BE2C (cell line): ENCODE measurements around the gene RASAL2.

Experiments used
- DNase-seq: peaks from one replicate; pipeline ENCODE4 v3.0.0-alpha.2; 2020
- H3K27me3 ChIP-seq: fragments of 250-450 bp; sonication (Bioruptor Pico); 2 replicates; pipeline ENCODE4 v1.5.1; 2020; ENCODE audit warnings: mild to moderate bottlenecking
- H3K36me3 ChIP-seq: fragments of 250-450 bp; sonication (Bioruptor Pico); 2 replicates; pipeline ENCODE4 v1.5.1; 2020; ENCODE audit warnings: mild to moderate bottlenecking
- H3K4me1 ChIP-seq: fragments of 250-450 bp; sonication (Bioruptor Pico); 2 replicates; pipeline ENCODE4 v1.5.1; 2020
- H3K4me3 ChIP-seq: 2 replicates; pipeline ENCODE4 v1.5.1; 2011; ENCODE audit warnings: low read depth, low read length
- H3K9me3 ChIP-seq: fragments of 250-450 bp; sonication (Bioruptor Pico); 2 replicates; pipeline ENCODE4 v1.5.1; 2020
- TF ChIP-seq, protein P1 (sequence below): IDR thresholded peaks from 2 replicates; pipeline ENCODE4 v1.5.1; 2012; ENCODE audit warnings: mild to moderate bottlenecking, low read depth, low read length

RASAL2 gene

DNA sequence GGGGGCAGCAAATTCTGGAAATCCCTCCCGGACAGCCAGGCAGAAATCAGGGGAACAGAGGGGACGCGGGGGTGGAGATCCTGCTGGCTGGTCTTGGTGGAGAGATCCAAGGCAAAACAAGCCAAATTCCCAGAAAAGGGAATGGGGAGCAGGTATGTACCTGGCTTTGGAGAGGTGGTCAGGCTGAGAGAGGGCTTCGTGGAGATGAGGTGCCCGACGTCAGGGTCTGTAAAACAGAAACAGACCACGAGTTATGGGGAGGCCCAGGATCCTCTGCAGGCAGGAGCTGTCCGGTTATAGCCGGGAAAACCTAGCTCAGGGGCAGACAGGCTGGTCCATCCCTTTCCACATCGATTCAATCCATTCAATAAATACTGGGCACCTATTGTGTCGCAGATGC lies 398.4 kb downstream of the RASAL2 start:
- no peaks in the 10 kb centered on the region for H3K36me3 ChIP-seq
- TF ChIP-seq, protein P1, sequence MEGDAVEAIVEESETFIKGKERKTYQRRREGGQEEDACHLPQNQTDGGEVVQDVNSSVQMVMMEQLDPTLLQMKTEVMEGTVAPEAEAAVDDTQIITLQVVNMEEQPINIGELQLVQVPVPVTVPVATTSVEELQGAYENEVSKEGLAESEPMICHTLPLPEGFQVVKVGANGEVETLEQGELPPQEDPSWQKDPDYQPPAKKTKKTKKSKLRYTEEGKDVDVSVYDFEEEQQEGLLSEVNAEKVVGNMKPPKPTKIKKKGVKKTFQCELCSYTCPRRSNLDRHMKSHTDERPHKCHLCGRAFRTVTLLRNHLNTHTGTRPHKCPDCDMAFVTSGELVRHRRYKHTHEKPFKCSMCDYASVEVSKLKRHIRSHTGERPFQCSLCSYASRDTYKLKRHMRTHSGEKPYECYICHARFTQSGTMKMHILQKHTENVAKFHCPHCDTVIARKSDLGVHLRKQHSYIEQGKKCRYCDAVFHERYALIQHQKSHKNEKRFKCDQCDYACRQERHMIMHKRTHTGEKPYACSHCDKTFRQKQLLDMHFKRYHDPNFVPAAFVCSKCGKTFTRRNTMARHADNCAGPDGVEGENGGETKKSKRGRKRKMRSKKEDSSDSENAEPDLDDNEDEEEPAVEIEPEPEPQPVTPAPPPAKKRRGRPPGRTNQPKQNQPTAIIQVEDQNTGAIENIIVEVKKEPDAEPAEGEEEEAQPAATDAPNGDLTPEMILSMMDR: no peak
- no peaks in the 10 kb centered on the region for H3K9me3 ChIP-seq
- H3K4me3 ChIP-seq: no peak overlapping the region
- H3K4me1 ChIP-seq: no peaks in the 10 kb centered on the region
- H3K27me3 ChIP-seq: no peaks in the 10 kb centered on the region
- no peak for DNase-seq

DNA sequence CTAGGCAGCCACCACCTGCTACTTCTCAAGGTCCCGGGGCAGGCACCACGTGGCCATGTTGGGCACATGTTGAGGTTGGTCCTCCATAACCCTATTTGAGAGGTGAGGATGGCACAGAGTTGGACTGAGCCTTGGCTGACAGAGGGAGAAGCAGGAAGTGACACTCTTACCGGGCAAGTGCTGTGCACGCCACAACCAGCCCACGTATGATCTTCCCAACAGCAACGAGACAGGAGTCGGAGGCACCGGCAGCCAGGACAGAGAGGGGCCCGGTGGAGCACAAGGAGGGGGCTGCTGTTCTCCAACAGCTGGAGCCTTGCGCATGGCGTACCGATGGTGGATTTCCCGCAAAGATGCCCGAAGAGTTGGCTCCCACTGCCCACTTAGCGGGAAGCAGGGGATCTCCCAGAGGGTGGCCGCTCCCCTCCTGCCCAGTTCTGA lies 399.4 kb downstream of the RASAL2 start:
- no peaks in the 10 kb centered on the region for H3K36me3 ChIP-seq
- no peak for DNase-seq
- no peaks in the 10 kb centered on the region for H3K27me3 ChIP-seq
- H3K4me1 ChIP-seq: no peaks in the 10 kb centered on the region
- TF ChIP-seq, protein P1: no peak
- H3K9me3 ChIP-seq: no peaks in the 10 kb centered on the region
- no peak overlapping the region for H3K4me3 ChIP-seq

DNA sequence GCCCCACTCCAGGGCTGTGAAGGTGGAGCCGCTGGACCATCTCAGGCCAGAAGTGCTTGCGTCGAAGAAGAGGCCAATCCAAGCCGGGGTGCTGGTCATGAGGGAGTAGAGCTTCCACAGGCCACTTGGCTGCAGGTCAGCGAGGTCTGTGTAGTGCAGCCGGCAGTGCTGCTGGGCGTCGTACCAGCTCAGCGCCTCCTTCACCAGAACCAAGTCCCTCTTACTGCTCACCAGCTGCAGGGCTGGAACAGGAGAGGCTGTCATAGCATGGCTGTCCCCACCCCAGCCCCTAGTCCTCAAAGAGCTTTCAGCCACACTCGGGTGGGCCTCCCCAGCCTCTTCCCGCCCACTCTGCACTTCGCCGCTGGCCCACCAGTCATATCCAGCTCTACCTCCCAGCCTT lies 400.7 kb downstream of the RASAL2 start:
- H3K9me3 ChIP-seq: no peaks in the 10 kb centered on the region
- H3K36me3 ChIP-seq: no peaks in the 10 kb centered on the region
- no peaks in the 10 kb centered on the region for H3K27me3 ChIP-seq
- no peak for DNase-seq
- H3K4me3 ChIP-seq: no peak overlapping the region
- H3K4me1 ChIP-seq: no peaks in the 10 kb centered on the region
- TF ChIP-seq, protein P1: no peak

DNA sequence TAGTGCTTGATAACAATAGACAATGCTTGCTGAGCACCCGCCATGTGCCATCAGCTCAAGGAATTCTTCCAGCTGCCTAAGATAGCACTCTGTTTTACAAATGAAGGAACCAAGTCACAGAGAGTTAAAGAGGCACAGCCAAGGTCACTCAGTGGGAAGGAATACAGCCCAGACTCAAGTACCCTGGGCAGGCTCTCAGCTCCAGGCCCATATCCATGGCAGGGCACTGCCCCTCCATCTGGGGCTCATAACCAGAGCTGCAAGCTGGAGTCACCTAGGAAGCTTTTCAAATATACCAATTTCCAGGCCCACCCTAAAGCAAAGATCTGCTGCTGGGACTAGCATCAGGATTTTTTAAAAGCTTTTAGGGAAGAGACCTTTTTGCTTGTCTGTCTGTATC lies 401.3 kb downstream of the RASAL2 start:
- no peaks in the 10 kb centered on the region for H3K36me3 ChIP-seq
- TF ChIP-seq, protein P1: no peak
- H3K4me1 ChIP-seq: no peaks in the 10 kb centered on the region
- no peaks in the 10 kb centered on the region for H3K9me3 ChIP-seq
- H3K4me3 ChIP-seq: no peak overlapping the region
- no peaks in the 10 kb centered on the region for H3K27me3 ChIP-seq
- DNase-seq: no peak

DNA sequence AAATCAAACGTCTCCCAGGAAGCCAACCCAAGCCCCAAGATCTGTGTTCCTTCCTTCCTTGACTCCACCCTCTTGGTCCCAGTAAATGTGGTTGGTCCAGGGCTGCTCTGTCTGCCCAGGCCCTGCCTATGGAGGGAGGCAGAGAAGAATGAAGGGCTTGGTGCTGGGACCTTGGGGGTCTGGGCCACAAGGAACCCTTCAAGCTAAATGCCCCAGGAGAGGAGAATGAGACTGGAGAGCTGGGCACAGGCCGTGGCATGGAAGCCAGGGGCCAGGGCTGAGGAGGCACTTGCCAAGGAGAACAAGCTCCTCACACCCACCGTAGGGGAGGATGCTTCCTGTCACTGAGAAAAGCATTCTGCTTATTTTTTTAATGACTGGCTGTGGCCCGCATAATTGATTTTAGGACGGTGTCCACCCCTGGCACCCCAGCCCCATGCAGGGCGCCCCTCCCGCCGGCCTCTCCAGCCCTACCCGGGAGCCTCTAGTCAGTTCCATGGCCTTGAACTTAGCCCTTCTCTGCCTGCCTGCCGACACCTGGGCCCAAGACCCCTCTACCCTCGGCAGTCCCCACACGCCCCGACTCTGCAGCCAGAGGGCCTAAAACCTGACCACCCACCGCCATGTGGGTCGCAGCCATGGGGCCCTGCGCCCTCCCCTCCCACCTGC lies 402.0 kb downstream of the RASAL2 start:
- H3K4me1 ChIP-seq: no peaks in the 10 kb centered on the region
- H3K36me3 ChIP-seq: no peaks in the 10 kb centered on the region
- no peak for DNase-seq
- no peaks in the 10 kb centered on the region for H3K9me3 ChIP-seq
- TF ChIP-seq, protein P1: no peak
- no peak overlapping the region for H3K4me3 ChIP-seq
- H3K27me3 ChIP-seq: no peaks in the 10 kb centered on the region

DNA sequence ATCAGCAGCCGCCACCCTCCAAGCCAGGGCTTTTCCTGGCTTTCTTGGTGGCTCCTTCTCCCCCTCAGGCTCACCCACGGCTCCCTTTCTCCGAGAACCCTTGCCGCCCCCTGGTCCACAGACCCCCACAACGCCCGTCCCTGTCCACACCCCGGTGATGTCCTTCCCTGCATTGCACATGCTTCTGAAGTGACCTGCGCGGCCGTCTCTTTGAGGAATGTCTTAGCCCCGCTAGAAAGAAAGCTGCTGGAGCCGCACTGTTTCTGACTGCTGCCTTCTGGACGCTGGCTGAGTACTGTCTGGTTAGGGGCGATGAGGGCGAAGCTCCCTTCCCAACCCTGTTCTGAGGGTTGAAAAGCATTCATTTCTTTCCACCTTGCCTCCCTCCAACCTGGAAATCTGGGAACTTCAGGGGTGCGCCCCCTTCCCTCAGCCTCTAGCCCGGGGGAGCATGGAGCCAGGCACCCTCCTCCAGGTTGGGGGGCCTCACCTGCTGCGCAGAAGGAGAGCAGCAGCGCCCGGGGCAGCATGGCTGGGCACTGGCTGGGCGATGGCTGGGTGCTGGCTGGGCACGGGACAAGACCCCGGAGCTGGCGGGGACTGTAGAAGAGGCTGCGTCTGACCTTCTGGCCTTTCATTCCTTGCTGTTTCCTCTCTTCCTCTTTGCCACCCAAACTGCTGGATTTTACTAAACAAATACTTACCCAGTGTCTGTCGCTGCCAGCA lies 402.7 kb downstream of the RASAL2 start, which contains the start of gene CLEC20A:
CLEC20A (minus strand) TSS at position 555 of the 726 bp plus-strand sequence; CDS start at position 530, 25 bp downstream.
- TF ChIP-seq, protein P1: no peak
- H3K27me3 ChIP-seq: no peaks in the 10 kb centered on the region
- no peaks in the 10 kb centered on the region for H3K9me3 ChIP-seq
- no peak for DNase-seq
- H3K36me3 ChIP-seq: no peaks in the 10 kb centered on the region
- H3K4me3 ChIP-seq: no peak within 1 kb of the TSS
- H3K4me1 ChIP-seq: no peaks in the 10 kb centered on the region
